Measurements from ENCODE around the gene IQSEC1. TPM values are rescaled to one million over a fixed set of nuclear protein-coding genes. Genes with fewer than 3 reads are reported as not detected.

The IQSEC1 gene
- total RNA-seq, 1 donor from 2014 or later: 25.8 TPM

DNA sequence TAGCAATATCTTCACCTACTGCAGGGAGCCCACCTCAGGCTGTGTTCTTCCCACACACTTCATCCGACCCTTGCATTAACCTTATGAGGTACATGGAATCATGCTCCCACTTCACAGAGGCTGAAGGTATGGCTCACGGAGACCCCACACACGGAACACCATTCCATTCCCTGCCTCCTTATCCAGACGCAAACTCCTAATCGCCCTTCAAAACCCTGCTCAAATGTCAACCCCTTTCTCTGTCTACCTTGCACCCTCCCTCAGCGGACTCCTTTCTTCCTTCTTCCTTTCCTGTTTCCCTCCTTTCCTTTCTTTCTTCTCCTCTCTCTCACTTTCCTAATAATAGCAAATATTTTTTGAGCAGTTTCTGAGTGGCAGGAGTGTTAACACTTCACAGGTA lies 23.8 kb downstream of the IQSEC1 start:
- no peak for DNase-seq (ENCODE audit: low spot score)

GRCh38 chr3:13047296-13048165 lies 25.7 kb downstream of the IQSEC1 start:
- no peak for DNase-seq (ENCODE audit: low spot score)

GRCh38 chr3:13046569-13047274 lies 26.5 kb downstream of the IQSEC1 start:
- DNase-seq (ENCODE audit: low spot score): no peak

- no peak for DNase-seq (ENCODE audit: low spot score)
Observed at GRCh38 chr3:13045904-13046568, 27.2 kb downstream of the IQSEC1 start.

GRCh38 chr3:13045241-13045903 lies 27.9 kb downstream of the IQSEC1 start:
- DNase-seq (ENCODE audit: low spot score): no peak

- DNase-seq (ENCODE audit: low spot score): no peak
Observed at GRCh38 chr3:13044496-13045240, 28.6 kb downstream of the IQSEC1 start.

GRCh38 chr3:13043656-13044055 lies 29.6 kb downstream of the IQSEC1 start:
- no peak for DNase-seq (ENCODE audit: low spot score)

- DNase-seq (ENCODE audit: low spot score): no peak
Observed at GRCh38 chr3:13042715-13043271, 30.4 kb downstream of the IQSEC1 start.

DNA sequence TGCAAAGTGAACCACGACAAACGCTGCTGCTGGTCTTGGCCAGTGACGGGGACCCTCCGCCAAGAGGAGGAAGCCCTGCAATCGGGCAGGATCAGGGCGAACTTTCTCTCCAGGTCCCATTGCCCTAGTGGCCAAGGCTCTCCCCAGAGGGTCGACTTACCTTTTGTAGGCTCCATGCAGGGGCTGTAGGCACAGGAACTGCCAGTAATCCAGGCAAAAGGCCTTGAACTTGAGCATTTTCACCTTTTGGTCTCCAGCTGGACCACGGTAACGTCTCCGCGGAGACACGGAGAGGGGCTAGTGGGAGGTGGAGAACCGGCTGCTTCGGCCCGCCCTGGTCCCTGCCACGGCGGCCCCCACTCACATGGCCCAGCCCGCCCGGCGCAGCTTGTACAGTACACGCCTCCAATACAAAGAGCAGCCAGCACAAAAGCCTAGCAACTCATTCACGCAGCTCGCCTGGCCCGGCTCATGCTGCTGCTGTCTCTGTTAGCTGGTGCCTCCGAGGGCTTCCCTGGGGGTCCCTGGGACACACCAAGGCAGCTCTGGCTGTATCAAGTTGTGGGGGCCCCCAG lies 31.0 kb downstream of the IQSEC1 start:
- no peak for DNase-seq (ENCODE audit: low spot score)

GRCh38 chr3:13041113-13041776 lies 32.0 kb downstream of the IQSEC1 start:
- no peak for DNase-seq (ENCODE audit: low spot score)

- DNase-seq (ENCODE audit: low spot score): no peak
Observed at GRCh38 chr3:13040361-13041074, 32.7 kb downstream of the IQSEC1 start.

GRCh38 chr3:13039213-13039896 lies 33.9 kb downstream of the IQSEC1 start:
- no peak for DNase-seq (ENCODE audit: low spot score)

GRCh38 chr3:13037458-13038117 lies 35.6 kb downstream of the IQSEC1 start:
- DNase-seq (ENCODE audit: low spot score): no peak

GRCh38 chr3:13034861-13035260 lies 38.4 kb downstream of the IQSEC1 start:
- no peak for DNase-seq (ENCODE audit: low spot score)

- DNase-seq (ENCODE audit: low spot score): no peak
Observed at GRCh38 chr3:13034109-13034800, 39.0 kb downstream of the IQSEC1 start.

DNA sequence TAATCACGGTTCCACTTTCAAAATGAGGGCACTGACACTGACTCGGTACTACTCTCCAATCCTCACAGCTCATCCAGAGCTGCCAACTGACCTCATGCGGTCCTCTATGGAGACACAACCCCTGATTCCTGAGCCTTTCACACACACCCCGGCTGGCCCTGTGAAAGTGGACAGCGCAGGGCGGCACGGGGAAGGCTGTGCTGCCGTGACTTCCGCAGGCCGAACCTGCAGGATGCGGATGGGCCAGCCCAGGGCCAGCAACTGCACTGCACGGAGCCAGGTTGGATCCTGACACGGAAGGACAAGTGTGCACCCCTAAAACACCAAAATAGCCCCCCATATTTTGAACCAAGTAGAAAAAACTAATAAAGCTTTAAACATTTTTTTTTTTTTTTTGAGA lies 41.0 kb downstream of the IQSEC1 start:
- no peak for DNase-seq (ENCODE audit: low spot score)

DNA sequence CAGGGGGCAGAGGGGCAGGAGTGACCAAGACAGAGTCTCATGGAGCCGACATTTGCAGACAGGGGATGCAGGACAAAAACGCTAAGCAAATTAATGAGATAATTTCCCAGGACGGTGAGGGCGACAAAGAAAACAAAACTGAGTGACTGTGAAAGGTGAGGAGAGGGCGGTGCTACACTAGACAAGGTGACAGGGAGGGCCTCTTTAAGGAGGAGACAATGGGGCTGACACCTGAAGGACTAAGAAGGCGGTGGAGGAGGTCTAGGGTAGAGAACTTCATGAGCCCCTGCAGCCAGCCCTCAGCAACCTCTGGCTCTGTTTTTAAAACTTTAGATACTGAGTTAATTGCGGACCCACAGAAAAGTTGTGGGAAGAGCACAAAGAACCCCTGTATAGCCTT lies 41.6 kb downstream of the IQSEC1 start:
- DNase-seq (ENCODE audit: low spot score): no peak

All from umbilical cord (tissue), 2 donors.